GM21576 (cell line): ENCODE data around the gene FMNL2.
A peak's percentile ranks its signal among the peaks of the same experiment; 100 is the strongest.

Experiments used
- ATAC-seq: cut with Tn5 transposase; IDR thresholded peaks from one replicate; pipeline ENCODE4 v1.9.1; 2021; ENCODE audit warnings: mild to moderate bottlenecking, moderate library complexity; ENCODE audit not compliant: unreplicated experiment

The FMNL2 gene

DNA sequence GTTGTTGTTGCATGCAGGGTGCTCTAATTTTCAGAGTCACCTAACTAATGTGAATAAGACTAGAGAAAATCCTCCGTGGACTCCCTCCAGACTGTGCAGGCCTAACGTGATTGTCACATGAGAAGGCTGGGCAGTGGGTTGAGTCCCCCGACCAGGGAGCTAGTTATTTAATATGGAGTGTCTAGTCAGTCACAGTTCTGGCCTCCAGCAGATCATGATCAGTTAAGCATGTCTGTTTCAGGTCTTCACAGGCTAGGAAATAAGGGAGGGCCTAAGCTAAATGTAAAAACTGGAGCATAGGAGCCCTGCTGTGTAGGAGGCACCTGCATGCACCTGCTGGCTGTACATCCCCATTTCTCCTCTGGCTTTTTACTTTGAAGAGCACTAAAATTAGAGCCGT, 295.5 kb downstream of the FMNL2 start:
- no peak for ATAC-seq

DNA sequence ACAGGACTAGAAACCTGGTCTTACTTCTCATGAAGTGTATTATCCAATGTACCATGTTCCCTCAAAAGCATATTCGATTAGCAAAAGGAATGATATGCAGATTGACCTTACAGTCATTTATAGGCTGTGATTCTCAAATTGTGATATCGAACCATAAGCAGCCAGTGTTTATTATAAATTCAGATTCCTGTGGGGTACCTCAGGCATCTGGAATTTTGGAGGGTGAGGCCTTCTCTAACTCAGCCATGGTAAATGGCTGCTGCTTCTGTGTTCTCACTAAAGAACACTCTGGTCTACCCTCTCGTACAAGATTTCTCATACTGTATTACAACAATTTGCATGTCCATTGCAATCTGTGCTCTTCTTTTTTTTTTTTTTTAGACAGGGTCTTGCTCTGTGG, 297.8 kb downstream of the FMNL2 start:
- ATAC-seq: no peak

DNA sequence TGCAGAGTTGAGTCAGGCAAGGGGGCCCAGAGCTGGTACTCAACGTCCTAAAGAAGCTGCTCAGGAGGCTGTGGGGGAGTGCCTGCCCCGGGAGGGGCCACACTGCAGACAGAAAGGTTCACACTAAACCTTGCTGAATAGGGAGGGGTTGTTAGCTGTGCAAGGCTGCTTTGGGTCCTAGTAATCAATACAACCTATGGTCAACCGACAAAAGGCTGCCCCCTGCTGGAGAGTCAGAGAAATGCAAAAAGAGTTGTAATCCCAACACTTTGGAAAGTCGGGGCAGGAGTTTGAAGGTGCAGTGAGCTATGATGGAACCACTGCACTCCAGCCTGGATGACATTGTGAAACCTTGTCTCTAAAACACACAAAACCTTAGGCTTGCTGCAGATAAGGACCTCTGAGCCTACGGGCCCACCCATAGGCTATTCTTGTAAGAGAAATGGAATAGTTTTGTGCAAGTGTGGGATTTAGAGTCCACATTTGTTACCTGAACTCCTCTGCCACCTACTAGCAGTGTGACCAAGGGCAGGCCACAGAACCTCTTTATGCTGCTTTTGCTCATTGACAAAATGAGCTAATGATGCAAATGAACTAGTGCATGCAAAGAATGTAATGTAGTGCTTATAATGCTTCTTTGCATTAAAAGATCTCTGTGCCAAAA, 300.8 kb downstream of the FMNL2 start:
- peak; percentile 69 for ATAC-seq

DNA sequence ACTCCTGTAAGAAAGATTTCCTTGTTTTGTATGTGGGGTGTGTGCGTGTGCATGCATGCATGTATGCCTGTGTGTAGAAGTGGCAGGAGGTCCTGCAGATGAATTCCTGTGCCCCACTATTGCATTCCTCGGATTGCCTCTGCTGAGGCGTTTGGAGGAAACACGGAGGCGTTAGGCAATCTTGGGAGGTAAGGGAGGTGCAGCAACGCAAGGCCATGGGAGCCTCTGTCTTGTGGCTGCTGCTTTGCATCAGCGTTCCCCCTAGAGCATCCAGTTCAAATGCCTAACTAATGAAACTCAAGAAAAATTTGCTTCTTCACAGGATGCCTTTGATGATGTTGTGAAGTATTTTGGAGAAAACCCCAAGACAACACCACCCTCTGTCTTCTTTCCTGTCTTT, 302.3 kb downstream of the FMNL2 start:
- no peak for ATAC-seq

DNA sequence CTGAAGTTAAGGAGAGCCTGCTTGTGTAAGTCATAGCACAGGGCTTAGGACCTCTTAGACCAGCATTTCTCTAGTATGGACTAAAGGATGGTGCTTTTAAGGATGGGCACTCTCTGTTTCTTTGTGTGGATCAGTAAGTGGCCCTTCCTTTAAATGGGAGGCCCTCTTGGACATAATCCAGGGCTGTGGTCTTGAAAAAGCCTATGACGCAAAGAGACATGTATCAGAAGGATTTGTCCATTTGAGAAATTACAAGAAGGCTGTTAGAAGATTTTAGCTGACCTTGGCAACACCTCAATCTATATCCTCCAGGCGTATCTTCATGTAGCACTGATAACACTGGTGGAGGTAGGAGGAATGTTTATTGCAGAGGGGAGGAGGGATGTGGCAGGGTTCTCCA, 303.1 kb downstream of the FMNL2 start:
- ATAC-seq: no peak

DNA sequence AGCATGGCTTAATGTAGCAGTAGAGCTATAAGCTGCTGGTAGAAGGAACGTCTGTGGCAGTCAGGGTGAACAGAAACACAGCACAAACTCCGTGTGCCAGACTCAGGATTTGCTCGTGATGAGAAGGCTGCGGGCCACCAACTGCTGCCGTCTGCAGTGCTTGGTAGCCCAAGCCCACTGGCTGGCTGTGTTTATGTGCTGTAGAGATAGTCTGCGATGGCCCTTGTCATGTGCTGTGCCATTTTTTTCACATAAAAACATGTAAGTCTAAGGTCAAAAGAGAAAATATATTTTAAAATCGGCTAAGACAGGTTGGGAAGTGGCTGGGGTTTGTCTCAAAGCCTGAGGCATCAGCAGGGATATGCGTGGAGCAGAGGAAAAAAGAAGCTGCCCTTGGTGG, 303.6 kb downstream of the FMNL2 start:
- ATAC-seq: no peak

DNA sequence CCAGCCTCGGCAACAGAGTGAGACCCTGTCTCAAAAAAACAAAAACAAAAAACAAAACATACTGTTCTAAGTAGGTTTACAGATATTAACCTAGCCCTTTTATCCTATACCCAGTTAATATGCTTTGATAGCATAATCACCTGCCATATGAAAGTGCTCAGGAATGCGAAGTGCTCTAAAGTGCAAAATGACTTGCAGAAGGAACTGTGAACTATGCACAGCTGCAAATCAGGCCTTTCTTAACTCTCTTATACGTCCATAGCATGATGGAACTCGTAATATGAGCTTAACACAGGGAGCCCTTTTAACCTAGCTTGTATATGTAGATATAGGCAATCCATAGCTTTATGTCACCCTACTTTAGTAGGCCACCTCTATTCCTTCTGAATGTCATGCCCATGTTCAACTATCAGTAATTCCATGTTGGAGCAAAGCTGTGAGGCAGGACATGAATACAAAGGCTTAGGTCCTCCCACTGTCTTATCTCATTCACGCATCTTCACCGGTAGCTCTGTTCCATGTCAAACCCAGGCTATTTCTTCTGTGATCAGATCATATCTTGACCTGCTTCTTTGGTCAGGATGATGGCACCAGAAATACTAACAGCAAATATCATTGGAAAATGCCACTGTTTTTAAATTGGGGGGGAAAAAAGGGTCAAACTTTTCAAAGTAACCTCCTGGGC, 309.4 kb downstream of the FMNL2 start:
- no peak for ATAC-seq

DNA sequence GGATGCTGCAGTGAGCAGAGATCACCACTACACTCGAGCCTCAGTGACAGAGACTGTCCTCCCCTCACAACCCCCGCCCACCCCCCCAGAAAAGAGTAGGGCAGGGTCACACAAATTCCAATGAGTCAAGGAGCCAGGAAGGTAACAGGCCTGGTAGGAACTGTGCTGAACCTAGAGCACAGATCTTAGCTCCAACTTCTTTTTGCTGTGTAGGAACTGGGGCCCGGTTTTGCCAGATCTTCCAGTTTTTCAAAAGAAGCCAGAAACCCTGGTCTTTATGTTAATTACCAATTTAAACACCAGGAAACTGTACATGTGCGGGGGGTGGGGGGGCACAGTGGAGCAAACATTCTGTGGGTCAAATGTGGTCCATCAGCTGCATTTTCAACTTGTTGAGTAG, 311.3 kb downstream of the FMNL2 start:
- ATAC-seq: no peak

DNA sequence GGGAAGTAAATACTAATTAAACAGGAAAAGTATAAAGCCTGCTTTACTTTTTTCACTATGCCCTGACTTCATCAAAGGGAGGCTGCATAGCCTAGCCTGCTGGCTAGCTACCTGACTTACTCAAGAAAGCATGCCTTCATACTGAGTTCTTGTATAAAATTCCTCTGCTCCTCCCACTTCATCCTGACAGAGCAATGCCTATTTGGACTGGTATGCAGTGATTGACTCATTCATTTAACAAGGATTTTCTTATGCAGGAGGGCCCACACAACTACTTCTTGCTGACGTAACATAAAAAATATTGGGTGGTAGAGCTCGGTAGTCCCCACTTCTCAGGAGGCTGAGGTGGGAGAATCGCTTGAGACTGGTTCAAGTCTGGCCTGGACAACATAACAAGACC, 311.8 kb downstream of the FMNL2 start:
- no peak for ATAC-seq

DNA sequence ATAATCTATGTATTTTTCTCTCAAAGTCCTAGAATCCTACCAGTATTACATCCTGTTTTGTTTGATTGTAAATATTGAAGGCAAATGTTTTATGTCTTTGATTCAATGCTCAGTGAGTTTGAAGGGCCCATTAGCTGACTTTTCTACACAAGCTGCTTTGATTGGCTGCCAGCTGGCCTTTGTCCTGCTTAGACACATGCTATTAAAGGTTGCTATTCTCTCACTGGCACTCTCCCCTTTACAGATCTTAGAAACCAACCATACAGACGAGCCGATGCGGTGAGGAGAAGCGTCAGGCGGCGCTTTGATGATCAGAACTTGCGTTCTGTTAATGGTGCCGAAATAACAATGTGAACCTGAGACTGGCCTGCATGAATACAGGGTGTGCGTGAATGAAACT, 312.6 kb downstream of the FMNL2 start:
- ATAC-seq: no peak

DNA sequence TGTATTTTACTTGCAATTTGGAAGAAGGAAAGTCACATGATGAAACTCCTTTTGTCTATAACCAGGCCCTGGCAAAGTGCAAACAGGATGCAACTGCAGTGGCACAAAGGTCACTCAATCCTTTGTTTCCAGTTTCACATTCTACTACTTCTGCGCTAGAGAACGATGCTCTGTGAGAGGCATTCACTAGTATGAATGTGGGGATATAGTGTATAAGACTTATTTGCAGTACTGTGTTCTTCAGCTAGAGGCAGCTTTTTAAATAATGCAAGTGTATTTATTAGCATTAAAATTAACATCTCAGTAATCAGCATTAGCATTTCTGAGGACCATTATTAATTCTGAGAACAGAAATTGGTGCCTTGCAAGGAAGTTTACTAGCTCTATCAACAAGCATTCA, 313.4 kb downstream of the FMNL2 start:
- no peak for ATAC-seq

DNA sequence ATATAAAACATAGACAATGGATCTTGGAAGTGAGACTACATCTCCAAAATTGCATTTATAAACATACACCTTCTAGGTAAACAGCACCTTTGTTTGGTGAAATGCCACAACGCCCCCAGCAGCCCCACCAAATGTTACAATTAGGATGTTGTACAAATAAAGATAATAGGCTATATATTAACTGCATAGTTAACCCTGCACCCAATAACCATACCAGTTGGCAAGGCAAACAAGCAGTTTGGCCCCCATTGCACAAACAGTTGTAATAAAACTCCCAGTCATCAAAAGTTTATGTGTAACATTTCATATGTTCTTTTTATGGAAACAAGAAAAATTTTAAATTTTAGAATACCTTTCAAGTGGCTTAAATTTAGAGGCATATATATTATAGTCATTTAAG, 315.0 kb downstream of the FMNL2 start:
- no peak for ATAC-seq

DNA sequence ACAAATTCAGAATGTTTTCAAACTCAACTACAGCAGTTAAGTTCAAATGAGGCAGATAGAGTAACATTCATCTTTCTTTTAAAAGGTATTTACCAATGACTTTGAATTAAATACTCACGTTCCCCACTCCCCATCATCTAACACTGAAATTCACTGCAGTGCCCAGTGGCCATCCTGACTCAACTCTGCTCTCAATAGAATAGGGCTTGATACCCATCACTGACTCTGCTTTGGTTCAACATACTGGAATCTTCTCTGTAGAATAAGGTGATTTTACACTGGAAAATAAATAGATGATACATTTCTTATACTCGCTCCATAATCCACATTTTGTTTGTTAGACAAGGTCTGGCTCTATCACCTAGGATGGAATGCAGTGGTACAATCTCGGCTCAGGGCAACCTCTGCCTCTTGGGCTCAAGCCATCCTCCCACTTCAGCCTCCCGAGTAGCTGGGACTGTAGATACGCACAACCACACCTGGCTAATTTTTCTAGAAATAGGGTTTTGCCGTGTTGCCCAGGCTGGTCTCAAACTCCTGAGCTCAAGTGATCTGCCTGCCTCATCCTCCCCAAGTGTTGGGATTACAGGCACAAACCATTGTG, 315.9 kb downstream of the FMNL2 start:
- ATAC-seq: no peak

DNA sequence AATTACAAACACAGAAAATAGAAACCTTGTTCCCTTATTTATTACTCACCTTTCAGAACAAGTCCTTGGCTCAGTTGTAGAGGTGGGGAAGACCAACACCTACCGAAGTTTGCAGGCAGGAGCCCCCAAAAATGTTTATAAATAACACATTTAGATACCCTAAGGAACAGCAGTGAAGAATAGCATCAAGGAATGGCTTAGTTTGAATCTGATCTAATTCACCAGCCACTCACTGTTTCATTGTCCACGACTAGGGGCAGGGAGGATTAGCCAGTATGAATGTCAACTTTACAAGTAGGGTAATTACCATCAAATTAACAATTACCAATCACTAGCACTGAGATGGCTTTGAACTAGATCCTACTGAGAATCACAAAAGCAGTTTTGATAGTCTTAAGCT, 316.9 kb downstream of the FMNL2 start:
- no peak for ATAC-seq

DNA sequence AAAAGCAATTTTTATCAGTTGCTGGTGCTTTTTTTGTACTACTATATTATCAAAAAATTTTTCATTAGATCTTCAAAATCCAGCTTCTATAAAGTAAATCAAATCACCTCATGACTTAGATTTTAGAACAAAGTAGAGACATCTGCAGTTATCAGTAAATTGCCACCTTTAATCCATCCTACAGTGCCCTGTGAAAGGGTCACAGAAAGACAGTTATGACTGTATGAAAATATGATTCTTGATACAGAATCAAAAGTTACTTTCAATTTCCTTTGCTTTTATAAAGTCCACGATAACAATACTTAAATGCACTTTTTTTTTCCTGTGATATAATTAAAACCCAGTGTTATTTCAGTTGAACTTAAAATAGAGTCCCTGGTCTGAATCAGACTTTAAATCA, 320.9 kb downstream of the FMNL2 start:
- ATAC-seq: no peak

DNA sequence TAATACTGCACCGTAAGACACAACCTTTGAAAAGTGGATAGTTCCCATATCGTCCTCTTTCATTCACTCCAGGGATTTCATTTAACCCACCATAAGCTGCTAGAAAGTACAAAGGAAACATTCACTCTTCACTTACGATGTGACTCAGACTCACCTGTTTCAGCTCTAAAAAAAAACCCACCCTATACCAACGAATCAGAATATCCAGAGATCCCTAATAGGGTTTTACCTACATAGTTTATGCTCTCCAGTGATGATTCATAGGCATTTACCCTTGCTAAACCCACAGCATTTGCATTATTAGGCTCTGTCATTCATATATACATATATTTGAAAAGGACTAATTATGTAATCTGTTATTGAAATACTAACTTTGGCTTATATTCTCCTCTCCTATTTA, 322.1 kb downstream of the FMNL2 start:
- ATAC-seq: peak; percentile 49

DNA sequence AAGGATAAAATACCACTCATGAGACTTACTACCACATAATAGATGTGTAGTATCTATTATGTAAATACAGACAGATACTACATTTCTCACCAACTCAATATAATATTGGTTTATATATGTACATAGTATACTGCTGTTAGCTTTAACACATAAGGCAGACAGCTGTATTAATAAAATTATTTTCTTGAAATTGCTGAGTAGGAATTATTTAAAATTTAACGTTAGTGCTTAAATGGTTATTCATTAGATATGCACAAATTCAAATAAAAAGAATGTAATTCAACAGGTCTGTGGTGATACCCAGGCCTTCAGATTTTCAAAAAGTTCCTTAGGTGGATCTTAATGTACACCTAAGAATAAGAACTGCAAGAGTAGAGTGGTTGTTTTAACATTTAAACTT, 323.2 kb downstream of the FMNL2 start:
- ATAC-seq: no peak

DNA sequence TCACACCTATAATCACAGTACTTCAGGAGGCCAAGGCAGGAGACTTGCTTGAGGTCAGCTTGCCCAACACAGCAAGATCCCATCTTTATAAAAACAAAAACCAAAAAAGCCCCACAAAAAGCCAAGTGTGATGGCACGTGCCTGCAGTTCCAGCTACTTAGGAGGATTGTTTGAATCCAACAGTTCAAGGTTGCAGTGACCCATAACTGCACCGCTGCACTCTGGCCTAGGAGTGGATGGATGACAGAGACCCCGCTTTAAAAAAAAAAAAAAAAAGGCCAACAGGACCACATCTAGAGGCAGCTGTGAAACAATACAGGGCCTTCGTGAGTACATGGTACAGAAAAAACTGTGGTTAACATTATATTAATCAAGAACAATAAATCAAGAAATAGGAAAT, 326.1 kb downstream of the FMNL2 start:
- no peak for ATAC-seq

DNA sequence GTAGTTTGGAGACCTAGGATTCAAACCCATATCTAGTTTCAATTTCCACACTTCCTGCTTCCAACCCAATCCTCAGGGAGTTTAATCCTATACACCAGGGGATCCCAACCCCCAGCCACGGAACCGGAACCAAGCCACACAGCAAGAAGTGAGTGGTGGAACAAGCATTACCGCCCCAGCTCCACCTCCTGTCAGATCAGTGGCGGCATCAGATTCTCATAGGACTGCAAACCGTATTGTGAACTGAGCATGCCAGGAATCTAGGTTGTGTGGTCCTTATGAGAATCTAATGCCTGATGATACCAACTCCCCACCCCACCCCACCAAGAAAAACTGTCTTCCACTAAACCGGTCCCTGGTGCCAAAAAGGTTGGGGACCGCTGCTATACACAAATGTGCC, 329.8 kb downstream of the FMNL2 start:
- no peak for ATAC-seq

DNA sequence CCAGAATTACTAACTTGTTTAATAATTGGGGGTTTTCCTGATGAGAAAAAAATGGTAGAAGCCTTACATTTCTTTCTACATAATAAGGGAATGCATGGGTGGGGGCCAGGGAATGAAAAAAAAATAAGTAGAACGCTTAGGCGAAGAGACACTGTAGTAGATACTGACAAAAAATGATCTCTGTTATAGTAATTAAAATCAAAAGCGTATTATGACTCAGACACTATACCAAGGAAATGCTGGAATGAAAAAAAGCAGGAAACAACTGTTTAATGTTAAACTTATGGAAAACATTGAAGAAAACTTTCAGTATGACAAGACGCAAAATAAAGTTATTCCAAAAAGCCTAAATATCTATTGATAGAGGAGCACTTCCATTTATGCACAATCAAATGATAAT, 339.4 kb downstream of the FMNL2 start:
- no peak for ATAC-seq

DNA sequence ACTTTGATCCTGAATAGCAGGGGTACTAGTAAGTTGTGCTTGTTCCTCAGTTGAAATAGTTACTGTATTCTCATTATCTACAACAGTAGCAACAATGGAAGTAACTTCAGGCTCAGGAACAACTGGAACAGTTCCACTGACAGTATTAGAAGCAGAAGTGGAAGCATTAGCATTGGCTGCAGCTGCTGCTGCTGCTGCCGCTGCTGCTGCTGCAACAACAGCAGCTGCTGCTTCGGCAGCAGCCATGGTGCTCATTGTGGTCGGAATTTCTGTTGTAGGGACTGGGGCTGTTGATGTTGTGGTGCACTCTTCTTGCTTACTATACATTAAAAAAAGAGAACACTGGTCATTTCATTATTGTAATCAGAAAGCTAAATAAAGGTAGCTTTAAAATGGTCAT, 341.5 kb downstream of the FMNL2 start:
- no peak for ATAC-seq

DNA sequence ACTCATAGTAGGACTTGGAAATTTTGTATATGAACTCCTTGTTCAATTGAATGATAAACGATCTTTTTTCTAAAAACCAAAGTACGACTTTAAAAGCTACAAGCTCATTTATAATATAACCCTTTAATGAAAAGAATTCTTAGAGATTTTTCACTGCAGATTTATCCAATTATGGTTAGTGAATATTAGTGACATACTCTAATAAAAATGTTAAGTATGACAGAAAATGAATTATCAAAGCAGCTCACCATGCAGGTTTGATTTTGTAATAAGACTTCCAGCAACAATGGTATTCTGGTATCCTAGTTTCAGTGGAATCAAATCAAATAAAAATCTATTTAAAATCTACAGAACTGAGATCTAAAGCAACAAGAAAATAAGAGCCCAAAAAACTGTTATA, 343.8 kb downstream of the FMNL2 start:
- no peak for ATAC-seq

DNA sequence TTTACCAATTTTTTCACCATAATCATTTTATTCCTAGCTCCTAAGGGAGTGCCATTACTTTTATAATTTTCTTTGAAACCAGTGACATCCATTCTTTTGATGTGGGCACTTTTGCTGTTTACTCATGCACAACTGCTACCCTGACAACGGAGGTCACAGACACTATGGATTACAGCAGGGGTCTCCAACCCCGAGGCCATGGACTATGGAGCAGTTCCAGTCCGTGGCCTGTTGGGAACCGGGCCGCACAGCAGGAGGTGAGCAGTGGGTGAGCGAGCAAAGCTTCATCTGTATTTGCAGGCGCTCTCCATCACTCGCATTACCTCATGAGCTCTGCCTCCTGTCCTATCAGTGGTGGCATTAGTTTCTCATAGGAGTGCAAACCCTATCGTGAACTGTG, 347.7 kb downstream of the FMNL2 start:
- no peak for ATAC-seq
